Stimulated activated naive CD4-positive, alpha-beta T cell (primary cell): ENCODE data around the gene BRPF1.

Experiments used
- DNase-seq, 6 experiments: peaks; one replicate each; lab custom pipeline; 2025; lab: John Stamatoyannopoulos, UW

BRPF1 gene, protein sequence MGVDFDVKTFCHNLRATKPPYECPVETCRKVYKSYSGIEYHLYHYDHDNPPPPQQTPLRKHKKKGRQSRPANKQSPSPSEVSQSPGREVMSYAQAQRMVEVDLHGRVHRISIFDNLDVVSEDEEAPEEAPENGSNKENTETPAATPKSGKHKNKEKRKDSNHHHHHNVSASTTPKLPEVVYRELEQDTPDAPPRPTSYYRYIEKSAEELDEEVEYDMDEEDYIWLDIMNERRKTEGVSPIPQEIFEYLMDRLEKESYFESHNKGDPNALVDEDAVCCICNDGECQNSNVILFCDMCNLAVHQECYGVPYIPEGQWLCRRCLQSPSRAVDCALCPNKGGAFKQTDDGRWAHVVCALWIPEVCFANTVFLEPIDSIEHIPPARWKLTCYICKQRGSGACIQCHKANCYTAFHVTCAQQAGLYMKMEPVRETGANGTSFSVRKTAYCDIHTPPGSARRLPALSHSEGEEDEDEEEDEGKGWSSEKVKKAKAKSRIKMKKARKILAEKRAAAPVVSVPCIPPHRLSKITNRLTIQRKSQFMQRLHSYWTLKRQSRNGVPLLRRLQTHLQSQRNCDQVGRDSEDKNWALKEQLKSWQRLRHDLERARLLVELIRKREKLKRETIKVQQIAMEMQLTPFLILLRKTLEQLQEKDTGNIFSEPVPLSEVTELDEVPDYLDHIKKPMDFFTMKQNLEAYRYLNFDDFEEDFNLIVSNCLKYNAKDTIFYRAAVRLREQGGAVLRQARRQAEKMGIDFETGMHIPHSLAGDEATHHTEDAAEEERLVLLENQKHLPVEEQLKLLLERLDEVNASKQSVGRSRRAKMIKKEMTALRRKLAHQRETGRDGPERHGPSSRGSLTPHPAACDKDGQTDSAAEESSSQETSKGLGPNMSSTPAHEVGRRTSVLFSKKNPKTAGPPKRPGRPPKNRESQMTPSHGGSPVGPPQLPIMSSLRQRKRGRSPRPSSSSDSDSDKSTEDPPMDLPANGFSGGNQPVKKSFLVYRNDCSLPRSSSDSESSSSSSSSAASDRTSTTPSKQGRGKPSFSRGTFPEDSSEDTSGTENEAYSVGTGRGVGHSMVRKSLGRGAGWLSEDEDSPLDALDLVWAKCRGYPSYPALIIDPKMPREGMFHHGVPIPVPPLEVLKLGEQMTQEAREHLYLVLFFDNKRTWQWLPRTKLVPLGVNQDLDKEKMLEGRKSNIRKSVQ (N-terminal part only)

DNA sequence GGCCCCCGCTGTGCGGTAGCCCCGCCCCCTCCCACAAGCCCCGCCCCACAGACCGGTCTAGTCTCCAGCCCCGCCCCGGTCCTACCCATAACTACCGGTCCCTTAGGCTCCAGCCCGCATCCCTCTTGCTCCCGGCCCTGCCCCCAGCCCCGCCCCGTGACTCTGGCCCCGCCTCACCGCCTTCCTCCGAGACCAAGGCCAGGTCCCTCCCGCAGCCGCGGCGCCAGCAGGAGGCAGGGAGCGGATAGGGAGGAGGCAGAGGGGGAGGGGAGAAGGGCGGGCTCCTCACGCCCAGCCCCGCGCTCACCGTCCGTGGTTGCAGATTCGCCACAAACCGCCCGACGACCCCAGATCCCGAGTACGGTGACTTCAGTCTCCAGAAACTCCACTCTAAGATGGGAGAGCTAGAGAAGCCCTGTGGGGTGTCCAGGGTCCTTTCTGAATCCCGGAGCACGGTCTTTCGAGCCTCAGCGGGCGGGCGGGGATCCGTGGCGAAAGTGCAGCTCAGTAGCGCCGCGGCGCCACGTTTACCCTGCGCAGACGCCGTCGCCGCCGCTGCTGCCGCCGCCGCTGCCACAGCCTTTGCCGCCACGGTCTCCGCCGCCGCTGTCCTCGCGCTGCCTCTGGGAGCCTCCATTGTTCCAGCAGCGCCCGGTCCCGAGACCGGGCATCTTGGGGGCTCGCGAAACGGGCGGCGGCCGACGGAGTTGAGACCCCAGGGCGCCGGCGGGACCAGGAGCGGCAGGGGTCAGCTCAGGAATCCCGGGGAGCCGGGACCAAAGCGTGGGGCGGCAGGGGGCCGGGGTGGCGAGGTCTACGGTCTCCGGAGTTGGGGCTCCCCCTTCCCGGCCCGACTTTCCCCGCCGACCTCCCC lies at the start of gene BRPF1:
BRPF1 (plus strand) TSS at position 530 of the 874 bp plus-strand sequence. CDS start 2,406 bp downstream, outside the sequence.
- peak; percentile 97 to 99 (median 99) for DNase-seq

DNA sequence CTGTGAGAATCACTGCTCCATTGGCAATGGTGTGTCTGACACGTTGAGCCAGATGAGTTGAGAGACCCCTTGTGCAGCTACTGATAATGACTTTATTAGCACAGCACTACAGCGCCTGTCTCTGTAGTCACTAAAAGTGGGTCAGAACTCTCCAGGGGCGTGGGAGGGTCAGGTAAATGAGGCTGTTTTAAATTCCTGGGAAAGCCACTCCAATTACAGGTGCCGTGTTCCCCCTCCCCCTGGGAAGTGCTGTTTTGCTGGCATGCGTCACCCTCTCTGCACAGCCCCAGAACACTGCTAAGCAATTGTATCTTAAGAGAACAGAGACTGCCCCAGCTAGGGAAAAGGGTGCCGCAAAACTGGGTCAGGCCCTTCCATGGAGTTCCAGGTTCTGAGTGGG lies 49.4 kb upstream of the BRPF1 start:
- no peak for DNase-seq

DNA sequence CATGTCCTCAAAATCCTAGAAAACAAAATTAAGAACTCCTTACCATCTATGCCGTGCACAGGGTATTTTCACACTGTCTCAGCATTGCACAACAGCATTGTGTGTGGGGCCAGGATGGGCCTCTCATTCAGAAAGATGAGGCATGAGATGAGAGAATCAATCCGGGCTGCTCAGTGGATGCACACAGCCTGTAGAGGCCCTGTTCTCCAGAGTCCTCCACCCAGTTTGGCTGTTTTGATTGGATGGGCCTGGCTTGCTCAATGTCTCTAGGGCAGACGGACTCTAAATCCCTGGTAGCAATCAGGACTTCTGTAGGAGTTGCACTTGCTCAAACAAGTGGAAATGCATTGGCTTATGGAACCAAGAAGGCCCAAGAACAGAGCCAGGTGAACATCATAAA lies 48.1 kb upstream of the BRPF1 start:
- DNase-seq = no peak

DNA sequence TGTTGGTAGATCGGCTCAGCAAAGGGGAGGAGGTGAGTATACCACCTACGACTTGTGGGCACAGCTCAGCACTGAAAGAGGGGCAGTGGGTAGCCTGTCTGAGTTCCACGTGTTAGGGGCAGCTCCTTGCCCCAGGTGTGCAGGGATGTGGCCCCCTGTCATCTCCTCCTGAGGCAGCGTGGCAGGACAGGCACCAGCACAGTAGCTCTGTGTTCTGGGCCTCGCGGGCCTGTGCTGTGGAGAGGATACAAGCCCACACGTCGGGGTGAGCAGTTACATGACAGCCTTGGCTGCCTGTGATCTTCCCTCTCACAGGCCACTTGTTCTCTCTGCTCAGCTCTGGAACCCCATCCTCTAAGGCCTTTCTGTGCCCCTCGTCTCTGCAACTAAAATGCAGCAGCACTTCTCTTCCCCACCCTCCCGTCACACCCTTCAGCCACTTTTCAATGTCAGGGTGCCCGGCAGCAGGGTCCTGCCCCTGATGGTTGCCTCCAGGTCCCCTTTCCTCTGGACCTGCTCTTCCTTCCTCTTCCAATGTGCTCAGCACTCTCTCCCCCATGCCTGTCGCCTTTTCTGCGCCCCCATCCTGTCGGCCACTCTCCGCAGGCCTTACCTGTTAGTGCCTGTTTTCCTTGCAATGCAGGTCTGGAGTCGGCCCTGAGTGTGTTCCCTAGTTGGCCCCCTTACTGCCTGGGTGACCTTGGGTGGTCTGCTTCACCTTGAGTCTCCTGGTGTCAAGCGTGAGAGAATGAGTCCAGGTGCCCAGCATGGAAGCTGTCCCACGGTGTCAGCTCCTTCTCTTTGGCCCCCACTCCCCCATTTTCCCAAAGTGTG lies 46.1 kb upstream of the BRPF1 start:
- DNase-seq = no peak

DNA sequence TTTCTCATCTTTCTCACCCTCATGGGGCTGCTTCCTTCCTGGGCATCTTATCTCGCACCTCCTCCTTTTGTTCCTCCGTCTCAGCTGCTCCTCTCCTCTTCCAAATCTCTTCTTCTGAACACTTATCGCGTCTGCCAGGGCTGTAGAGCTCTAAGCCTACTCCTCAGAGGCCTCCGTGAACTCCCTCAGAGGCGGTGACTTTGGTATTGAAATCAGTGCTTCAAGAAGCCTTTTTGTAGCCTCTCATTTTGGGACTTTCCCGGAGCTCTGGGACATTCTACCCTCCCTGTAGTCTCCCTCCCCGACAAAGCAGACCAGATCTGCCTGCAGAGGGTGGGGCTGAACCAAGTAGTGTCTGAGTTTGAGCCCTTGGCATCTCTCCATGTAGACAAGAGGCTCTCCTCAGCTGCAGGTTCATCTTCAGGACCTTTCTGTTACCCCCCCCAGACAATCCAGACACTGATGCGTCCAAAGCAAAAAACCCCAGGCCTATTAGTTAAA lies 45.4 kb upstream of the BRPF1 start:
- no peak for DNase-seq

DNA sequence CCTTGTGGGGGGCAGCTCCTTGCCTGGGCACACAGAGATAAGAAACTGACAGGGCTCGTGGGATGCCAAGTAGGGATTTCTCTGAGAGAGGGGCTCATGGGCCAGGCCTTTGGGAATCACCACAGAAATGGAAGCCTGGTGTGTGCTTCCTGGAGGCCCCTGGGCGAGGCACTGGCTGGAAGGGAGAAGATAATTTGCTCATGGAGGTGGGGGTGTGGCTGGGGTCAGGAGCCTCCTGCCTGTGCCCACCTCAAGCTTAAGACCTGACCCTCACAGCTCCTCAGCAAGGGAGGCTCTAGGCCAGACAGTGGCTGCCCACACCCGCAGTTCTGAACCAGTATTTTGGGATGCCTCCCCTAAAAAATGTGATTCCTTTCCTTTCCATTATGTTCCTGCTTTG lies 44.8 kb upstream of the BRPF1 start:
- no peak for DNase-seq

DNA sequence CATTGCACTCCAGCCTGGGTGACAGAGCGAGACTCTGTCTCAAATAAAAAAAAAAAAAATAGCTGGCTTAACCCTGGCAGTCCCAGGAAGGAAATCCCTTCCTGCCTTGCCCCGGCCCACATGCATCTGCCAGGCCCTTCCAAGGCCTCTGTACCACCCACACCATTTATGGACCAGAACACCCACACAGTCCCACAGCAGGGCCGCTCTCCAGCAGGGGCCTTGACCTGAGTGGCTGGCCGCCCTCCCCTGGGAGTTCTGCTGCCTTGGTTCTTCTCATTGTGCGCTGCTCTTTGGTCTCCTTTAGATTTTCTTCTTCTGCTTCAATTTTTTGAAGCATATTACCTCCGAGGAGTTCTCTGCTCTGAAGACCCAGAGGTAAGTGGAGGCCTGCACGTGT lies 44.0 kb upstream of the BRPF1 start:
- DNase-seq = no peak

DNA sequence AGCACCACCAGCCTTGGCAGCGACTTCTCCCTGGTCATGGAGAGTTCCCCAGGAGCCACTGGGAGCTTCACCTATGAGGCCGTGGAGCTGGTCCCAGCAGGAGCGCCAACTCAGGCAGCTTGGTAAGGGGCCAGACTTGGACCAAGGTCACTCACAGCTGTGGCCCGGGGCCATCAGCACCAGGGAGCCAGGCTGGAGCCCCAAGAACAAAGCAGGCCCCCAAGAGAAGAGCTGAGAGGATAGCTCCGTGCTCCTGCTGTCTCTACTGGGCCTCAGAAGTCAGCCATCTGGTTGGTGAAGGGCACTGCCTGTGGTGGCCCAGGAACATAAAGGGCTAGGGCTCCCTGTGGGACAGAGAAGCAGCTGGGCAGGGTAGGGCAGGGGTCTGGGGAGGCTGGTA lies 42.6 kb upstream of the BRPF1 start:
- DNase-seq = no peak

DNA sequence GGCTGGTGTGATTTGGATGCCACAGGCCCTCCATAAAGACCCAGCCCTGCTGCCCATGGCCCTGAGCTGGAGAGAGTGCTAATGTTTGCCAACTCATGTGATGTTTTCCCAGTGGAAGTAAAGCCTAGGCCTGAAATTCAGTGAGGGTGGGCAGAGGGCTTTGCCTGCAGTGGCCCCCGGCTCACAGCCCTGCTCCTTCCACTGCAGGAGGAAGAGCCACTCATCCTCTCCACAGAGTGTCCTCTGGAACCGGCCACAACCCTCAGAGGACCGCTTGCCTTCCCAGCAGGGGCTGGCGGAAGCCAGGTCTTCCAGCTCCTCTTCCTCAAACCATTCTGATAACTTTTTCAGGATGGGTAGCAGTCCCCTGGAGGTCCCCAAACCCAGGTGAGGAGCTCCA lies 41.8 kb upstream of the BRPF1 start:
- DNase-seq = no peak

DNA sequence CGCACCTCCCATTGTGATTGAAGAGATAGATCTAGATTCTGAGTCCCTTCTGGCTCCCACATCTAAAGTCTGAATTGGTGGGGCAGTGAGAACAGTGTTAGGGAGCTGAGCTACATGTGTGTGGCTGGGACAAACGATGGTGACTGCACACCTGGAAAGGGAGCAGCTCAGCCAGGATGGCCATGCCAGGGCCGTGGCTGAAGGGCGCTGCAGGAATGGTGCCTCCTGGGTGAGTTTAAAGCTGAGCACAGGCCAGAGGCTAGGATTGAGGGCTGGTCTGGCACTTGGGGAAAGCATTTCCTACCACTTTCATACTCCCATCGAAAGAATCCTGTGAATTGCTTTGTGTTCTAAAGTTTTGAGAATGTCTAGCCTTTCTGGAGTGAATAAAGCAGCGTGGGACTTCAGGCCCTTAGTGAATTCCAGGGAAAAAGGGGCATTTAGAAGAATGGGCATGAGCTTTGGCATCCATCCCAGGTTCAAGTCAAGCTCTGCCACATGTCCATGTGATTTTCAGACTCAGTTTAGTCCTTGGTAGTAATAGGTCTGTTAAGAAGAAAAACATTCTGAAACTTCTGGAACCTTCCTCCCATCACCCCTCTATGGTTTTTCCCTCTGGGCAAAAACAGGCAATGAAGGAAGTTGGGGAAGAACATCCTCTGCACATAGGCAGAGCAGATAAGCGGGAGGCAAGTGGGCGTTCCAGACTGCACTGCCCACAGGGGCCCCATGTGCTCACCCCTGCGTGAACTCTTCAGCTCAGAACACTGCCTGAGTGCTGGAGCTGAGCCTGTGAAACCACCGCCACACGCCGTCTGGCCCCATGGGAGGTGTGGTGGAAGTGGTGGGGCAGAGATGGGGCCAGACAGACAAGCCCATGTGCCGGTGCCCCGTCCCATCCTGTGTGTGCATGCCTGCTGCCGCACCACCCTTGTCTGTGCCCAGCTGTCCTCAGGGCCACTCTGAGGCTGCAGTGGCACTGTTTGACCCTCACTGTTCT lies 40.8 kb upstream of the BRPF1 start:
- no peak for DNase-seq

DNA sequence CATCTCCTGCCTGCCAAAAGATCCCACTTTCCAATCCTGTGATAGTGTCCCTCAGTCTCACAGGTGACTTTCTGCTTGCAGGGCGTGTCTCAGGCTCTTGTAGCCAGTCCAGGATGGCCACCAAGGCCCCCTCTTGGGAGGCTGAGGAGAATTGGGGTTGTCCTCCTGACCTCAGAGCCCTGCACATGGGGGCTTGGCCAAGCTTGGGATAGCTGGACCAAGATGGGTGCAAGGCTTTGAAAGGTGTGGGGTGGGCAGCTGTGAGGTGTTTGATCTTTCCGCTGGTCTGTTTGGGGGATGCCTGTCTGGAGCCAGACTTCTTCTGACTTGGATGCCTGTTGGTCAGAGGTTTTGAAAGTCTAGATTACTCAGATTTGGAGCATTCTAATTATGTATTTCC lies 39.9 kb upstream of the BRPF1 start:
- DNase-seq = no peak

DNA sequence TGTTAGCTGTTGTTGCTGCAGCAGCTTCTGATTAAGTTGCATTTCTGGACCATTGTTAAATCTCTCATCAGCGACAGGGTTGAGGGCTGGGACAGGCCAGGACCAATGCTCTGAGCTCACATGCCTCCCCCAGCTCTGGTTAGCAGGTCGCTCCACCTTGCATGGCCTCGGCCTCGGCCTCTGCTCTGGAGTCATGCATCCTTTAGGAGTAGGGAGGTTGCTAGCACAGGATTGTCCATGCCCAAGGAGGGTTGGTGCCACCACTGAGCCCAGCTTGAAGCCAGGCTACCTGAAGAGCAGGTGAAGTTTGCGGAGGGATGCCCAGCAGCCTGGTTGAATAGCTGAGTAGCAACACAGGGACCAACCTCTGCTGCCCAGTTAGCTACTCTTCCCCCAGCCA lies 39.1 kb upstream of the BRPF1 start:
- DNase-seq = no peak

DNA sequence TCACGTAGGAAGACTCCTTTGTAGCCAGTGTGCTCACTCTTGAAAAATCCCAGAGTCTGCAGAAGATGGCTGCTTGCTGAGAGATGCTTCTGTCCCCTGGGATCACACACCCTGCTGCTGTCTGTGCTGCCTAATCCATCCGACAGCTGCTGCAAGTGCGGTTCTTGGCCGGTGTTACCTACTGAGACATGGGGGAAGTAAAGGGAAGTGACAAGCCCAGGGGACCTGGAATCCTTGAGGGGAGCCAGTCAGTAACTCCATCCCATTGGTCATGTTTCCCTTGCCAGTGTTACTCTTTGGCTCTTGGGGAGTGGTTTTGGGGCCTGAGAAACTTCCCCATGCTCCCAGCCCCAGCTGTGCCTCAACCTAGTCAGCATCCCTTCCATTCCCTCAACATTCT lies 36.2 kb upstream of the BRPF1 start:
- no peak for DNase-seq

DNA sequence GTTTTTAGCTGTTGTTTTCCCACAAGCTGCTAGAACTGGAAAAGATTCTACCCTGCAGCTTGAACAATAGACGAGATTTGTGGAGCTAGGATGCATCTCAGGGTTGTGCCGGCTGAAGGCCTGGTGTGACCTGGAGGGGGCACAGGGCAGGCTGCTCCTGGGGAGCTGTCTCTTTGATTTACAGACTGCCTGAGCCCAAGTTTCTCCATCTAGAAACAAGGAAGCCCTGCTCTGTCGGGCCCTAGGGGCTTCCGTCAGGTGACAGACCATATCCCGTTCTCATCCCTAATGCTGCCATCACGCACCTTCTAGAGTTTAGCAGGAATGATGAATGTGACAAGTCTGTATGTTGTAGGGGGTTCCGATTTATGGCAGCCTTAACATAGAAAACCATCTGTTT lies 35.8 kb upstream of the BRPF1 start:
- no peak for DNase-seq

DNA sequence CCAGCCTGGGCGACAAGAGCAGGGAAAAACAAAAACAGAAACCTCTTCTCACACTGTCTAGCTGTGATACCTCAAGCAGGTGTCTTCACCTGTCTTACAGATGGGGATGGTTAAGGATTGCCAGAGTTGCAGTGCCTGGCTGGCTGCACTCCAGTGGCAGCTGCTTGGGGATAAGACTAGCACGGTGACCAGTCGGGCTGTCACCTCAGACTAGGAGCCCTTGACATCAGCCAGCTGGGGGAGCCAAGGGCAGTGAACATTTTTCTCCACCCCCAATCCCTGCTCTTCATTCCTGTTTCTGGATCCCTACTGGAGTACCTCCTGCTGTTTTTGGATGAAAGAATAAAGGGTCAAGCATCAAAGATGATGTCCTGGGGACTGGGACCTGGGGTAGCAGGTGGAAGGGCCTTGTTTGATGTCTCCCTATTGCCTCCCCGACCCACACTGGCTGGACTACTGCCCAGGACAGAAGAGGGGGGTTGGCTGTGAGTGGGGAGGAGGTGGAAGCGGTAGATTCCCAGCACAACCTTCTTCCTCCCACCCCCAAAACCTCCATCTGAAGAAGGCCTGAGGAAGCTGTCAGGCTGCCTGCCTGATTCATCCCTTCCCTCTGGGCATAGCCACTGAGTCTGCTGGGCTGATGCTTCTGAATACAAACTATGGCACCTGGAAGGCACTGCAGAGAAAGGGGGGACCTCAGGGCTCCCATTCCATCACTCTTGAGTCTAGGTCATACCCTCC lies 34.9 kb upstream of the BRPF1 start:
- DNase-seq = no peak

DNA sequence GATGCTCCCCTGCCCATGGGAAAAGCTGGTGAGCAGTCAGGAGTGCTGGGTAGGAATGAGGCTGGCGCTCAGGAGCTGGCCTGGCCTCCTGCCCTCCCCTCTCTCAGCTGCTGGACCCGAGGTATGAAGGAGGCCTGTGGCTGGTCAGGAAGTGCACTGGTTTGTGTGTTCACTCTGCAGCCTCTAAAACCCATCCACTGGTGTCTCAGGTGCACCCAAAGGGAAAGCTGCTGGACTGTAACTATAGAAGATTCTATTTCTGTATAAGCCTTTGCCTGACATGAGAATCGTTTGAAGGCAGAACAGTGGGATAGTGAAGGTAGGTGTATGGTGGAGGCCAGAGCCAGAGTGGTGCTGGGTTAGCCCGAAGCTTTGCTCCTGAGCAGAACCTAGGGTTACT lies 33.6 kb upstream of the BRPF1 start:
- no peak for DNase-seq

DNA sequence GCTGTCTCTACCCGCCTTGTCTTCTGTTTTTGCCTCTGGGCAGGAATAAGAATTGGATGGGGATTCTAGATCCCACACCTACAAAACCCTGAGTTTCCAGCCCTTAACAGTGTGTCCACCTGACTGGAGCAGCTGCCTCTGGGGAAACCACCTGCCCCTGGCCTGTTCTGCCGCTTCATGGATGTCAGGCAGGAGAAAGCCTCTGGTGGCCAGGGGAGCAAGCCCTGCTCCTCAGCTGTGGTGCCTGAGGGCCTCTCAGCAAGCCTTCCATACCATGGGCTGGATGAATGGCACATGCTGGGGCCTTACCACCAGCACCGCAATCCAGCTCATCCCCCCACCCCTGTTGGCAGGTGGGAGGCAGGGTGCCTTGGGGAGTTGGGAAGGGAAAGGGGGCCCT lies 33.2 kb upstream of the BRPF1 start:
- DNase-seq = no peak

DNA sequence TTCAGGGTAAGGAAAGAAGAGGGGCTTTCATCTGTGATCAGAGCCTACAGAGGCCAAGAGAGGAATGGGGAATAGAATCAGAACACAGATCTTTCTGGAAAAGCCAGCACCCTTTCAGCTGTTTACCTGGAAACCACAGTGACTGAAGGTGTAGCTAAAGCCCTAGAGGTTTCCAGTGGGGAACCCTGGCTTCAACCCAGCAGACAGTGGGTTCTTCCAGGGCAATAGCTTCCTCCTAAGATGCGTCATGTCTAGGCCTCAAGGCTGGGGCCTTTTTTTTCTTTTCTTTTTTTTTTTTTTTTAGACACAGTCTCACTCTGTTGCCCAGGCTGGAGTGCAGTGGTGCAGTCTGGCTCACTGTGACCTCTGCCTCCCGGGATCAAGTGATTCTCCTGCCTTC lies 31.0 kb upstream of the BRPF1 start:
- DNase-seq = no peak
